ENCODE data around the gene CA14.
"Not testable (repeated sequence)": the region's sequence is repeated elsewhere in the genome, so short reads cannot be mapped to it uniquely, and the experiment has no call there.

CA14 gene

DNA sequence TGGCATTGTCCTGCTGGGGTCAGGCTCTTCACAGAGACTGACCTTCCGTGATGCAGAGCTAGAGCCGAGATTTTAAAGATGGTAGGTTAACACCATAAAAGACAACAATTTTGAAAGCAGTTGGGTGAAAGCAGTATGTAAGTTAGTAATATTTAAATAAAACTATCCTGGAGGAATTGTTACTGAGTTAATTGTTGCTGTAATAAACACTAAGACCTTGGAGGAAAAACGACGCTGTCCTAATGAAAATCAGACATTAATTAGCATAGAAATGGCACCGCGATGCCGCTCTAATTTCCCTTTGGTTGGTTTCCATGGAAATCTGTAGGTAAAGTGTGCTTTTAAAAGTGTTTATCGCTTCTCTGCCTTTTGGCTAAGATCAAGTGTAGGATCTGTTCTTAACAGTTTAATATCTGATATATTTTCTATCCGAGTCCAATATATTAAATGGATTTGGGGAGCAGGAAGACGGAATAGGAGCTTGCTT is 20.9 kb upstream of the CA14 start:
- no peak for DNase-seq

DNA sequence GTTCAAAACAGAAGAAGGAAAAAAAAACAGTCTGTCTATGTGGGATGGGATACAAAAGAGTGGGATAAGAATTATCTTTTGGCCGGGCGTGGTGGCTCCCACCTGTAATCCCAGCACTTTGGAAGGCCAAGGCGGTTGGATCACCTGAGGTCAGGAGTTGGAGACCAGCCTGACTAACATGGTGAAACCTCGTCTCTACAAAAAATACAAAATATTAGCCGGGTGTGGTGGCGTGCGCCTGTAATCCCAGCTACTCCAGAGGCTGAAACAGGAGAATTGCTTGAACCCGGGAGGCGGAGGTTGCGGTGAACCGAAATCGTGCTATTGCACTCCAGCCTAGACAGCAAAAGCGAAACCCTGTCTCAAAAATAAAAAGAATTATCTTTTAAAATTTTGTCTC is 20.4 kb upstream of the CA14 start:
- not testable (repeated sequence) for DNase-seq

DNA sequence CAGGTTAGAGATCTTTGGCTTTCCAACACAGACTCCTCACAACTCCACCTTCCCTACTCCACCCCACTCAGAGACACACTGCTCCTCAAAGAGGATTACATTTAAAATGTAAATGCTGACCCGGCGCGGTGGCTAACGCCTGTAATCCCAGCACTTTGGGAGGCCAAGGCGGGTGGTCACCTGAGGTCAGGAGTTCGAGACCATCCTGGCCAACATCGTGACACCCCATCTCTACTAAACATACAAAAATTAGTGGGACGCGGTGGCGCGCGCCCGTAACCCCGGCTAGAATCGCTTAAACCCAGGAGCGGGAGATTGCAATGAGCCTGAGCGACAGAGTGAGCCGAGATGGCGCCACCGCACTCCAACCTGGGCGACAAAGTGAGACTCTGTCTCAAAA is 19.8 kb upstream of the CA14 start:
- no peak for DNase-seq

DNA sequence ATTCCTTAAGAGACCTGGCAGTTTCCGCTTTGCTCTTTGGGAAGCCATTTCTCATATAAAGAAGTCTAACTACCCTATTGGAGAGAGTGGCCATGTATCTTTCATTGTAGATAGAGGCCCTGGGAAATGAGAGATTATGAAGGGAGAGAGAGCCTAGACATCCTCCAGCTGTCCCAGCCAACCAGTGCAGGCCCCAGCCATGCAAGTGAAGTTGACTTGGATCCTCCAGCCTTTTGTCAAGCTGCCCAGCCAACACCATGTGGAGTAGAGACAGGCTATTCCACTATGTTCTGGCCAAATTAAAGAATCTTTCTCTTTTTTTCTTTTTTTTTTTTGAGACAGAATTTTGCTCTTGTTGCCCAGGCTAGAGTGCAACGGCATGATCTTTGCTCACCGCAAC is 14.6 kb upstream of the CA14 start:
- no peak for DNase-seq

DNA sequence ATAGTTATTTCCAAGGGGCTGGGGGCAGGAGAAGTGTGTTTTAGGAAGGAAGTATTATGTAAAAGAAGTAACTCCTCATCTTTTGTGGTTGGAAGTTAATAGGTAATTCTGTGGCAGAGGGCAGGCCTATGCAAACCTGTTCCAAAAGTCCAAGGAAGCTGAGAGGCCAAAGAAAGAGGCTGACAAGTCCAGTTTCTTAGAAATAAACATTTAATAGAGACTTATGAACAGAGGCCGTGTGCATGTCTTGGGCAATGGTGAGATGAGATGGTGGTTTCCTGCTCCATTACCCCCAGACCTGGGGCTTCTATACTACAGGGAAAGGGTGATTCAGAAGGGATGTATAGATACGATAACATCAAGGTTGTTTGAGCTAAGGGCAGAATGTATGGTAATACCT is 7.6 kb upstream of the CA14 start:
- no peak for DNase-seq

DNA sequence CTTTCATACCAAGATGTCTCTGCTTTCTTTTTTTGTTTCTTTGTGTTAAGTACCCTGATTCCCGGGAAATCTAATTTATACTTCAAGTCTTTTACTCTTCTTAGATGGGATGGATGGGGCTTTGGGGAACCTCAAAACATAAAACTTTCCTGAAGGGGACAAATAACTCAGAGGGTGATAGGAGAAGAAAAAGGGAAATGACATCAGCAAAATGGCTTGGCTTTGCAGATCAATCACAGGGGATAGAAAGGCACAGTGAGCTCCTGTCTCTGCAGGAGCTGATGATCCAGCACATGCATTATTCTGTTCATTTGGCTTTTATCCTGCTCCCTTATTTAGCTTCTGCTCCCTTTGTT is 1.4 kb upstream of the CA14 start:
- DNase-seq, result no peak

DNA sequence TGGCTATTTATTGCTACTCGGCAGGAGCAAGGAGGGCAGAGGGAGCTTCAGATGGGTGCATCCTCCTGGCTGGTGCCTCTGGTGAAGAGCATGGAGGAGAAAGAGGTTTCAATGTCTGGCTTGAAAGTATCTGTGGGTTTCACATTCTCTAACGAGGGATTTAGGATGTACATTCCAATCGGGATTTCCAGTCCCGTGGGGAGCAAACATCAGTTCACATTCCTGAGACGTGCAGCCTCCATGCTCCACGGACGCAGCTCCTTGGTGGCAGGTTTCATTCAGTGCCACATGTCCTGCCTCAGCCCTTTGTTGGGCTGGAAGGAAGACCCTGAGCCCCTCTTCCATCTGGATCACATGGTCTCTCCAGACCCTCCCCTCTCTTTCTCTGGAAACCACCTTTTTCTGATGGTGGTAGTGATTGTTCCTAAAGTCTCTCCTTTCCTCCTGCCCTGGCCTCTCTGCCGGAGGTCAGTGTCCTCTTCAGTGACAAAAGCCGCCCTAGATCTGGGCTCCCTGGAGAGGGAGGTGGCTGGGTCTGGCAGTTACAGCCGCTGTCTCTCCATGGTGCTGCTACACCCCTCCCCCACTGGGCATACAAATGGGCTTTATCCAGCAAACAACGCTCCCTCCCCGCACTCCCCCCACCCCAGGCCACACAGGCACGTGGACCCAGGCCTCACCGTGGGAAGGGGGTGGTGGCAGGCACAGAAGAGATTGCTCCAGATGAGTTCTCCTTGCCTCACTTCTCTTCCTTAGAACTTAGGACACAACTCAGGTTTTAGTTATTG is 826 bp upstream of the CA14 start:
- DNase-seq, result no peak

DNA sequence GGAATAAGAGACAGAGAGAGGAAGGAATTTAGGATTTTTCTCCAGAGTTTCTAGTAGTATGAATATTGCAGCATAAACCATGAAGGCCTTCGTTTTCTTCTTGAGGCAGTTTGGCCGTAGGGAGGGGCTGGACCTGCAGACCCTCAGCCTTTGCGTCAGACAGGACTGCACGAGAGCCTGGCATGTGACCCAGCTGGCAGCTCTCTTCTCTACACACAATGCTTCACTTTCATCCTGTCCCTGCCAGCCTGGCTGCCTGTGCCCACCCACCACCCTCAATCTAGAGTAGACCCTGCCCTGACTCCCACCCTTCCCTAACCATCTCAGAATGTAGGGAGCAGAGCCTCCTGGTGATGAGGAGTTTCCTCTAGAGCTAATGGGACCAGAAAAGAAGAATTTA is 1.6 kb downstream of the CA14 start:
- DNase-seq, result no peak

DNA sequence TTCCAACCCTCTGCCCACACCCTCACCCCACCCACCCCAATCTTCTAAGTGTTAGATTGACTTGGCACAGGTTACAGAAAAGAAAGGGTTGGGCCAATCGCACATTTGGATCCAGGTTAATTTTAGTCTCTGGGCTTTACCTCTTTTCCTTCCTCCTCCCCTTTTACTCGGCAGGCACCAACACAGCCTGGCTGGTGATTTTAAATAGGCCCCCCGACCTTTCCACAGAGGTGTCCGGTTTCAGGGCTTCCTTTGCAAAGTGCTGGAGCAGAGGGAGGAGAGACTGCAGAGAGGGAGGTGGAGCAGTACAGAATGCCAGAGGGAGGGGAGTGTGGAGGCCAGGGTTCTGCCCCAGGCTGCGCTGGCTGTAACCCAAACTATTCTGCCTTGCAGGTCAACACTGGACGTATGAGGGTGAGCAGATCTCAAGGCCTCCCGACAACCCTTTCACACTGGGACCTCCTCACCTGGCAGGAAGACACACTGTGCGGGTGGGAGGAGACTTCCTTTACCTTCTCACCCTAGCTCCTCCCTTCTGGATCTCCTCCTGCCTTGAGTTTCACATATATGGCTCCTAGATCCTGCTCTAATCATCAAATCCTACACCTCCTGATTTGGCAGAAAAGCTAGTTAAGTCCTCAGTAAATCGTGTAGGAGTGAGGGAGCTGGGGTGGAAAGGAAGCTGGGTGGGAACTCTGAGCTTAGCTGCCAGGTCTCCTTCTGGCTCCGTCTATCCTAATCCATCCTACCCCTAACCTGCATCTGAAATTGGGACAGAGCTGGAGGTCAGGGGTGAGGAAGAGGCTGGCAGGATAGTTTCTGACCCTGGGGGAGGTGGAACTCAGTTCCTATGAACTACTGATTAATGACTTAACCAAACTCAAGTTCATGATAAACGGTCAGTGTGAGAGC is 2.4 kb downstream of the CA14 start:
- DNase-seq, result no peak

DNA sequence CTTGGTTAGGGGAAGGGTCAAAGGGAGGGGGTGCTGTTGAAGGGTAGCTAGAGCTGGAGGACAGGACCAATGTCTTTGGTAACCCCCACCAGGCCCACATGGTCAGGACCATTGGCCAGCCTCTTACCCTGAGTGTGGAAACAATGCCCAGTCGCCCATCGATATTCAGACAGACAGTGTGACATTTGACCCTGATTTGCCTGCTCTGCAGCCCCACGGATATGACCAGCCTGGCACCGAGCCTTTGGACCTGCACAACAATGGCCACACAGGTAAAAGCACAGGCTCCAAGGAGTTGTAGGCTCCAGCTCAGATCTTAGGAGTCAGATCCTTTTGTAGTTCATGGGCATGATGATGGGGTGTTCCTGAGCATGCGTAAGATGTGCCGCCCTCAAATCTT is 3.8 kb downstream of the CA14 start:
- no peak for DNase-seq

DNA sequence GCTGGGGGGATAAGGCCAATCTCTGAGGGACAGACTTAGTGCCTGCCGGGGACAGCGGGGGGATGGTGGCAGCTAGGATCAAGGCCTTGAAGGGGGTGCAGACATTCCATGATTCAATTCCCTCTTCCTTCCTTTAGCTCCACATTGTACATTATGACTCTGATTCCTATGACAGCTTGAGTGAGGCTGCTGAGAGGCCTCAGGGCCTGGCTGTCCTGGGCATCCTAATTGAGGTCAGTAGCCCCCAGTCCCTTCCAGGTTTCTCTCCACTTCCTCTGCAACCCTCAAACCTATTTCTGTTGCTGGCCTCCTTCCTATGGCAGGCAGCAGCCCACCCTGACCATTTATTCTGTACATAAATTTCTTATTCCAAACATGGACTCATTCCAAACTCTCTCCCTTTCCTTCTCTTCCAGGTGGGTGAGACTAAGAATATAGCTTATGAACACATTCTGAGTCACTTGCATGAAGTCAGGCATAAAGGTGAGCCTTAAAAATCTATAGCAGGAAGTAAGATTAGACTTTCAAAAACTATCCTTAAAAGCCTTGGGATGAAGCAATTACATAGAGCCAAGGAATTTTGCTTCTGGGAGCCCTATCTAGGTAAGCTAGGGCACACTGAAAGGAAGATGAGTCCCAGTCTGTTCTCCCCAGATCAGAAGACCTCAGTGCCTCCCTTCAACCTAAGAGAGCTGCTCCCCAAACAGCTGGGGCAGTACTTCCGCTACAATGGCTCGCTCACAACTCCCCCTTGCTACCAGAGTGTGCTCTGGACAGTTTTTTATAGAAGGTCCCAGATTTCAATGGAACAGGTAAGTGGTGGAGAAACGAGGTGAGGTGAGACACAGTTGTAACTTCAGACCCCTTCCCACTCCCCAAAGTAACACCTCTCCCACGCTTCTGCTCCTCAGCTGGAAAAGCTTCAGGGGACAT is 5.1 kb downstream of the CA14 start:
- no peak for DNase-seq

DNA sequence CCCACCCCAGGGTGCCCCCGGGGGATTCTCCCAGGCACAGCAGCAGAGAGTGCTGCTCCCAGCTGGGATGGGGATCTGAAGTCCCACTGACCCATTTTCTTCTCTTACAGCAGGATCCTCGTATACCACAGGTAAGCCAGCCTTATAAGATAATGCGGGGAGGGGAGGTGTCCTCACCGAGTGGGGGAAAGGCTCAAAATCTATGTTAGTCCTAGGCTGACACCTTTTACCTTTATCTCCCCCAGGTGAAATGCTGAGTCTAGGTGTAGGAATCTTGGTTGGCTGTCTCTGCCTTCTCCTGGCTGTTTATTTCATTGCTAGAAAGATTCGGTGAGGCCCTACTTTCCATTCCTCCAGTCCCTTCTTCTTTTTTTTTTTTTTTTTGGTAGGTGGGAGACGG is 6.0 kb downstream of the CA14 start:
- DNase-seq, result no peak

DNA sequence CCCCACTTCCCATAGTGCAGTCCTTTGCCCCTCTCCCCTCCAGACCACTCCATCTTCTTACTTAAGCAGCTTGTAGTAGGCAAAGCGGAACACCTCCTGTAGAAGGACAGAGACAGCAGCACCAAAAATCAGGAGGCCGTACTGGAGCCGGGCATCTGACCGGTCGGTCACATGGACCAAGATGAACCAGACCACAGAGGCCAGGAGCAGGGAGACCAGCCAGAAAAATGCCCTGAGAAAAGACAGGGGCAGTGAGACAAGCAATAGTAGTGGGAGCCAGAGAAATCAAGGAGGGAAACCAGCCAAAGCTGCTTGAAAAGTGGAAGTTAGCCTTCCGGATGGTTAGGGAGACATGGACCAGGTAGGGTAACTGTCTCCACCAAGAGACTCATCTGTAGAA is 10.3 kb downstream of the CA14 start:
- DNase-seq, result no peak

DNA sequence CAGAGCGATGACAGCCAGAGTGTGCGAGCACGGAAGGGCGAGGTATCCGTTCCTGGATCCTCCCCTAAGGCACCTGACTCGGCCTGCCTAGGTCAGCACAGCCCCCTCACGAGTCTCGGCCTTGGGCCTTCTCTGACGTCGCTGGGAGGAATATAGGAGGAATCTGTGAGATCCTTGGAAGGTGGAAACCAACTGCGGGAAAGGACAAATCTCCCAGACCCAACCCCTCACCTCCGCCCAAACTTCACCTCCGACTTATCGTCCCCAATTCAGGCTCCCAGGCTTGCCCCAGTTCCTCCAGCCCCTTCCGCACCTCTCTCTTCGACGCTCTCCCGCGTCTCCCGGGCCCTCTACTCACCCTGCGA is 10.7 kb downstream of the CA14 start:
- DNase-seq, result peak; percentile 62

DNA sequence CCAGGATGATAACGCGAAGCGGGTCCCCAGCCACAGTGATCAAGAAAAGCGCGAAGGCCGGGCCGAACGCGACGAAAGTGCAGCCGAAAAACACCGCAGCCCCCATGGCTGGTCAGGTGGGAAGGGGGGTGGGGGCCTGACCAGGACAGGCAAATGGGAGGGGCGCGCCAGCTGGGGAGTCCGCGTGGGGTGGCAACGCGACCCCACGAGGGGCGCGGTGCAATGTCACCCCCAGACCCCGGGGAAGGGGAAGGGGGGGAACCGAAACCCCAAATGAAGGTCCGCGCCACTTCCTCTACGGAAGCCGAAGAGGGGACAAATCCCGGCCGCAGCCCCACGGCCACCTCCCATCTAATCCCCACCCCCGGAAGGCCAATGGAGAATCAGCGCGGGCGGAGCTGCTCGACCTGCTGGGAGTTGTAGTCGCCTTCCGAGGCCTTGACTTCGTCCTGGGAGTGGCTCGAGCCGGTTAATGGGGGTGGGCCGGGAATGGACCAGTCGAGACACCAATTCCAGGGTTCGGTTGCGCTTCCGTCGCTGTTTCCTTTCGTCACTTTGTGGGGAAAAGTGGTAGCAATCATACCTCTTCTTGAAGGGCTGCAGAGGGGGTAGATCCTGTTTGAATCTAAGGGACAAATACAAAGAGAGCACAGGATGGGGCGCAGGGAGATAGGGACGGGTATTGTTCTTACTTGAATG is 11.3 kb downstream of the CA14 start, which contains the start of gene APH1A:
TSS of gene APH1A (minus strand) at position 312 of the 699 bp plus-strand sequence. CDS start at position 106, 206 bp downstream.
- DNase-seq, result peak; percentile 95

DNA sequence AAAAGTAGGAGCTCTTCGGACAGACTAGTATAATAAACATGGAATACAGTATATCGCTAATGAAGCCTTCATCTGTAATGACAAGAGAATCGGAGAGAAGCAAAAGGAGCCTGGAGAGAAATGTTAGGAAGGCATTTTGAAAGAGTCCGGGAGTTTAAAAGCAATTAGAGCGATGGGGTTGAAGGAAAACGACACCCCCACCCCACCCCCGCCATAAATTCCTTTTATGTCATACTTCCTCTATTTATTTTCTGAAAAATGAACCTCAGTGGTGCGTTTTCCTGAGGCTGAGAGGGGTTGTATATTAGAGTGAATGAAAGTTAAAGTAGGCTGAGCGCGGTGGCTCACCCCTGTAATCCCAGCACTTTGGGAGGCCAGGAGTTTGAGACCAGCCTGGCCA is 11.9 kb downstream of the CA14 start:
- DNase-seq, result no peak

DNA sequence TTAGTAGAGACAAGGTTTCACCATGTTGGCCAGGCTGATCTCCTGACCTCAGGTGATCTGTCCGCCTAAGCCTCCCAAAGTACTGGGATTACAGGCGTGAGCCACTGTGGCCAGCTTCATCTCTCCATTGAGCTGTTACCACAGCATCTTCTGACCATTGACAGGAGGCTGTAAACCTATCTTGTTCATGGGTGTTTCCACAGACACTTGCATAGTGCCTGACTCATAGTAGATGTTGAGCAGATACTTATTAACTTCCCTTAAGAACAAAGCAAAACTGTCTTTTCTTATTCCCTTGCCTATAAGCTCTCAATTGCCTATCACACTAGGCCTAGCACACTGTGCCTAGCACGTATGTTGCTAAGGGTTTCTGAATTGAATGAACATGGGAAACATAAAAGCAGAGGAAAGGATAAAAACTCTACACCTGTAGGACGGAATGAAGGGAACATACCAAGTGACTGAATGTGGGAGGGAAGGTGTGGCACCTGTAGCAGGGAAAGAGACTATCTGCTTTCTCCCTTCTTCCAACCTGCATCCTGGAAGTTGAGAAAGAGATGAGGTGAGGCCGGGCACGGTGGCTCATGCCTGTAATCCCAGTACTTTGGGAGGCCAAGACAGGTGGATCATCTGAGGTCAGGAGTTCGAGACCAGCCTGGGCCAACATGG is 13.9 kb downstream of the CA14 start:
- no peak for DNase-seq

DNA sequence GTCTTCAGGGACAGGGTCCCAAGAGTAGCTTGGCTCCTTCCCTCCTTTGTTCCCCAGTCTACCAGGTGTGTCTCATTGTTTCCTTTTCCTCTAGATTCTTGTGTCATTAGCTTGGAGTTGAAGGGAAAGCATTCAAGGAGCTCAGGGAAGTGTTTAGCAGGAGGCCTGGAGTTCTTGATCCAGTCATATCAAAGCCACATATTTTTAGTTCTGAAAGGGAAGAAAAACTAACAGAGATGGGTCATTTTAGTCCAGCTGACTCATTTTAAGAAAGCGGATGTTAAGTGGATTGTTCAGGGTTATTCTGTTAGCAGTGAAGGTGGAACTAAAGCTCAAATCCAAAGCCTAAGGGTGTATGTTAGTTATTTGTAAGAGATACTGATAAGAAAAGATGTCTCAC is 15.7 kb downstream of the CA14 start:
- no peak for DNase-seq

DNA sequence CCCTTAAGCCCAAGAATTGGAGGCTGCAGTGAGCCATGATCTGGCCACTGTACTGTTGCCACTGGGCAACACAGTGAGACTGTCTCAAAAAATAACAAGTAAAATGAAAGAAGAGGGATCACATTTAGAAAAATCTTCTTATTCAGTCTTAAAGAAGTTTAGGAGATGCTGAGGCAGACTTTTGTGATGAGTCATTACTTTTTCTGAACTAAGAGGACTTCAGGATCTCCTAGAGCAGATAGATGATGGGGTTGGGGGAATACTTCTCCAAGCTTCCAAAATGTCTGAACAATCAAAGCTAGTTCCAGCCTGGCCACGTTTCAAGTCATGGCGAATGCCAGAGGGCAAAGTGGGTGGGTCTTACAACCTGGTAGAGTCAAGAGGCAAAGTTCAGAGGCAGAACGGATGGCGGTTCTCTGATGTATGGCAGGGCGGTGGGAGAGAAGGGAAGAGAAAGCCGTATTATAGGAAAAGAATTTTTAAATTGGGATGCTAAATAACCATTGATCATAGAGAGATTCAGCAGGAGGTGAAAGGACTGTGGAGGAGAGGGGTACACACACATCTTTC is 22.6 kb downstream of the CA14 start:
- DNase-seq, result no peak

DNA sequence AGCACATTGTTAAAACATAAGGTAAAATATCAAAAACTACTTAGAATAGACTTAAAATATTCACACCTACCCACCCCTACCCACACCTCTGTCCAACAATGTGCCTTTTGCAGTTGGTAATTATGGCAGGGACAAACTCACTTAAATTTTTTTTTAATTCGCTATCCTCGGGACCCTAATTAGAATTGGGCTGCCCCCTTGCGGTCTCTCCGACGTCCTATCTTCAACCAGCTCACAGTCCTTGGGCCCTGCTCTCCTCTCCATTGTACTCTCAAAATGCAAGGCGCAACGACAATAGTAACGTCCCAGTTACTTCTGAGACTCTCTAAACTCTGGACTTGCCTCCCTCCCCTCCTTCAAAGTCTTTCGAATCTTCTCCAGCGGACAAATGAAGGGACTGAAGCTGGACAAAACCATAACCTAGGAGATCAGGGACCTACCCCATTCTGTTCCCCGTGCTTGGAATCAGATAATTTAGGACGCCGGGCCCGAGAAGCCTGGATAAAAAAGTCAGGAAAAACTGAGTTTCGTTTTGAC is 23.7 kb downstream of the CA14 start:
- DNase-seq, result peak; percentile 69
